ENCODE measurements around the gene ROR2. TPM values are rescaled to one million over a fixed set of nuclear protein-coding genes. Genes with fewer than 3 reads are reported as not detected.
"Not testable (repeated sequence)": the region's sequence is repeated elsewhere in the genome, so short reads cannot be mapped to it uniquely, and the experiment has no call there.

ROR2 gene
- total RNA-seq, 2 donors from 2014 or later: 4.0 to 5.4 TPM

DNA sequence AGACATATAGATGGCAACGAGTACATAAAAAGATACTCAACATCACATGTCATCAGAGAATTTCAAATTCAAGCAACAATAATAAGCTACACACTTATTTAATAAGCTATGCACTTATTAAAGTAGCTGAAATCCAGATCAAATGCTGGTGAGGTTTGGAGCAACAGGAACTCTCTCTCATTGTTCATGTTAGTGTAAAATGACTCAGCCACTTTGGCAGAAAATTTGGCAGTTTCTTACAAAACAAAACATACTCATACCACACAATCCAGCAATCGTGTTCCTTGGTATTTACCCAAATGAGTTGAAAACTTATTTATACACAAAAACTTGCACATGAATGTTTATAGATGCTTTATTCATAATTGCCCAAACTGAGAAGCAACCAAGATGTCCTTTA is 394.9 kb downstream of the ROR2 start:
- no peak for DNase-seq
- intact Hi-C loops (cut with DNase I): no loop called here
- 78 to 79% methylated on average over 2 of the region's 2 CpGs for WGBS, 2 donors
- Histone ChIP-seq H3K4me3 (no peak overlapping the region), H3K27ac (no peak overlapping the region), H3K4me1 (no peaks in the 10 kb centered on the region), H3K27me3 (no peaks in the 10 kb centered on the region), H3K36me3 (replicated peaks in 1 of 2; ENCODE audit: insufficient read depth in 1 of 2, low read depth in 2 of 2) (no peaks in the 10 kb centered on the region), H3K9me3 (no peaks in the 10 kb centered on the region)
- no peak for TF ChIP-seq POLR2A (IDR thresholded peaks at IDR 0.05)
- TF ChIP-seq, protein P1, sequence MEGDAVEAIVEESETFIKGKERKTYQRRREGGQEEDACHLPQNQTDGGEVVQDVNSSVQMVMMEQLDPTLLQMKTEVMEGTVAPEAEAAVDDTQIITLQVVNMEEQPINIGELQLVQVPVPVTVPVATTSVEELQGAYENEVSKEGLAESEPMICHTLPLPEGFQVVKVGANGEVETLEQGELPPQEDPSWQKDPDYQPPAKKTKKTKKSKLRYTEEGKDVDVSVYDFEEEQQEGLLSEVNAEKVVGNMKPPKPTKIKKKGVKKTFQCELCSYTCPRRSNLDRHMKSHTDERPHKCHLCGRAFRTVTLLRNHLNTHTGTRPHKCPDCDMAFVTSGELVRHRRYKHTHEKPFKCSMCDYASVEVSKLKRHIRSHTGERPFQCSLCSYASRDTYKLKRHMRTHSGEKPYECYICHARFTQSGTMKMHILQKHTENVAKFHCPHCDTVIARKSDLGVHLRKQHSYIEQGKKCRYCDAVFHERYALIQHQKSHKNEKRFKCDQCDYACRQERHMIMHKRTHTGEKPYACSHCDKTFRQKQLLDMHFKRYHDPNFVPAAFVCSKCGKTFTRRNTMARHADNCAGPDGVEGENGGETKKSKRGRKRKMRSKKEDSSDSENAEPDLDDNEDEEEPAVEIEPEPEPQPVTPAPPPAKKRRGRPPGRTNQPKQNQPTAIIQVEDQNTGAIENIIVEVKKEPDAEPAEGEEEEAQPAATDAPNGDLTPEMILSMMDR (IDR thresholded peaks at IDR 0.05): no peak
- ATAC-seq: no peak

DNA sequence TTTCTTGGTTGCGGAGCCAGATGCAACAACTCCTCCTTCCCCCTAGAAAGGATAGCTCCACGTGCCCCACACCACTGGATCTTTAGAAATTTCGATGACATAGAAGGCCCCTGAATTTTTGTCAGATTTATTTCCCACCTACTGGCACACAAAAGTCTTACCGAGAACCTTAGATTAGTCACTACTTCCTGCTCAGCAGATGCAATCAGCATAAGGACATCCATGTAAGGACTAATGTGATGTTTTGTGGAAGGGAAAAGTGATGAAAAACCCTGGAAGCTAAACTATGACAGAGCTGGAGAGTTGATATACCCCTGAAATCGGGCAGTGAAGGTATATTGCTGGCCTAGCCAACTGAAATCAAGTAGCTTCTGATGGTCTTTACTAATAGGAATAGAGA is 400.9 kb downstream of the ROR2 start:
- no peaks in the 10 kb centered on the region for H3K9me3 ChIP-seq
- H3K27me3 ChIP-seq: no peaks in the 10 kb centered on the region
- WGBS, 2 donors: 72 to 80% methylated on average over 5 of the region's 5 CpGs
- no peak overlapping the region for H3K4me3 ChIP-seq
- DNase-seq: no peak
- ATAC-seq: no peak
- no peaks in the 10 kb centered on the region for H3K36me3 ChIP-seq (replicated peaks in 1 of 2; ENCODE audit: insufficient read depth in 1 of 2, low read depth in 2 of 2)
- TF ChIP-seq, protein P1 (IDR thresholded peaks at IDR 0.05): no peak
- TF ChIP-seq POLR2A (IDR thresholded peaks at IDR 0.05): no peak
- H3K4me1 ChIP-seq: no peaks in the 10 kb centered on the region
- intact Hi-C loops (cut with DNase I): no loop called here
- no peak overlapping the region for H3K27ac ChIP-seq

DNA sequence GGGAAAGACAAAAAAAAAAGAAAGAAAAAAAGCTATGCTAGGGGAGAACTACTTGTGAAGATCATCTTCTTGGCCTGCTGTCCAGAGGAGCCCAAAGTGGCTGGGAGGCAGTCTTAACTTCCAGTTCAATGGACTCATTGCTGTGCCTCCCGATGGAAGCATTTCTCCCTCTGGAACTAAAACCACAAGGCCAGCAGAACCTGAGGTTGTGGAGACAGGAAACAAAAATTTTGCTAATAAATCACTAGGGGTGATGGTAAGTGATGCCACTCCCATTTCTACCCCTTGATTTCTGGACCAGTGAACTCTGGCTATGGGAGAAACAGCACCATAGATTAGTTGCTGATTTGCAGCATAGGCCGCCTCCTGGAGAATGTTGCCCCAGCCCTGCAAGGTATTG is 402.9 kb downstream of the ROR2 start:
- DNase-seq: no peak
- Histone ChIP-seq H3K27ac (no peak overlapping the region), H3K9me3 (no peaks in the 10 kb centered on the region), H3K4me3 (no peak overlapping the region), H3K36me3 (replicated peaks in 1 of 2; ENCODE audit: insufficient read depth in 1 of 2, low read depth in 2 of 2) (no peaks in the 10 kb centered on the region), H3K4me1 (no peaks in the 10 kb centered on the region), H3K27me3 (no peaks in the 10 kb centered on the region)
- ATAC-seq: no peak
- WGBS, 2 donors: 91 to 96% methylated on average over 2 of the region's 2 CpGs
- intact Hi-C loops (cut with DNase I): no loop called here
- TF ChIP-seq, protein P1 (IDR thresholded peaks at IDR 0.05): no peak
- TF ChIP-seq POLR2A (IDR thresholded peaks at IDR 0.05): no peak

DNA sequence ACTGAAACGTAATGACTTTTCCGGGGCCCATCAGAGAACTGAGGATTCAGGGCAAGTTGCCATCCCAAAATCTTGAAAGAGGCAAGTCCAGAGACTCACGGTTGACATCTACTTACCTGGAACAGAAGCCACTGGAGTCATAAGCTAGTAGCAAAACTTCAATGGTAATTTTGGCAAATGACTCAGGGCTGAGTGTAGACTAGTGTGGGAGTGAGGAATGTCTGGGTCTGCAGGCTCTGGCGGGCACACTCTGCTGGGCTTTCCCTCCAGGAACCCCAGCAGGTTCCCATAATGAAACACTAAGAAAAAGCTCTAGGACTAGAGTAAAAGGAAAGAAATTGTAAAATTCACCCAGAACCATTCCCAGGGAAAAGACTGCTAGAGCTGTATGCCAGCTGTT is 403.5 kb downstream of the ROR2 start:
- intact Hi-C loops (cut with DNase I): no loop called here
- TF ChIP-seq POLR2A (IDR thresholded peaks at IDR 0.05): no peak
- TF ChIP-seq, protein P1 (IDR thresholded peaks at IDR 0.05): no peak
- no peaks in the 10 kb centered on the region for H3K4me1 ChIP-seq
- no peaks in the 10 kb centered on the region for H3K9me3 ChIP-seq
- ATAC-seq: no peak
- no peaks in the 10 kb centered on the region for H3K36me3 ChIP-seq (replicated peaks in 1 of 2; ENCODE audit: insufficient read depth in 1 of 2, low read depth in 2 of 2)
- WGBS, 2 donors: 83 to 87% methylated on average over 4 of the region's 4 CpGs
- no peak overlapping the region for H3K27ac ChIP-seq
- no peak overlapping the region for H3K4me3 ChIP-seq
- no peaks in the 10 kb centered on the region for H3K27me3 ChIP-seq
- DNase-seq: no peak

DNA sequence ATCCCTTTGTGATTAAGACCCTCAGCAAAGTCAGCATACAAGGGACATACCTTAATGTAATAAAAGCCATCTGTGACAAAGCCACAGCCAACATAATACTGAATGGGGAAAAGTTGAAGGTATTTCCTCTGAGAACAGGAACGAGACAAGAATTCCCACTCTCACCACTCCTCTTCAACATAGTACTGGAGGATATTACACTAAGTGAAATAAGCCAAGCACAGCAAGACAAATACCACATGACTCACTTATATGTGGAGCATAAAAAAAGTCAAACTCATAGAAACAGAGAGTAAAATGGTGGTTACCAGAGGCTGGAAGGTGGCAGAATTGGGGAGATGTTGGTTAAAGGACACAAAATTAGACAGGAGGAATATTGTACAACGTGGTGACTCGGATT is 408.3 kb downstream of the ROR2 start:
- H3K4me1 ChIP-seq: no peaks in the 10 kb centered on the region
- TF ChIP-seq, protein P1 (IDR thresholded peaks at IDR 0.05): no peak
- TF ChIP-seq POLR2A (IDR thresholded peaks at IDR 0.05): no peak
- H3K9me3 ChIP-seq: no peaks in the 10 kb centered on the region
- no peaks in the 10 kb centered on the region for H3K36me3 ChIP-seq (replicated peaks in 1 of 2; ENCODE audit: insufficient read depth in 1 of 2, low read depth in 2 of 2)
- DNase-seq: no peak
- no peak for ATAC-seq
- H3K27me3 ChIP-seq: no peaks in the 10 kb centered on the region
- no peak overlapping the region for H3K4me3 ChIP-seq
- H3K27ac ChIP-seq: no peak overlapping the region
- intact Hi-C loops (cut with DNase I): no loop called here
- 55 to 78% methylated on average over 3 of the region's 3 CpGs for WGBS, 2 donors

DNA sequence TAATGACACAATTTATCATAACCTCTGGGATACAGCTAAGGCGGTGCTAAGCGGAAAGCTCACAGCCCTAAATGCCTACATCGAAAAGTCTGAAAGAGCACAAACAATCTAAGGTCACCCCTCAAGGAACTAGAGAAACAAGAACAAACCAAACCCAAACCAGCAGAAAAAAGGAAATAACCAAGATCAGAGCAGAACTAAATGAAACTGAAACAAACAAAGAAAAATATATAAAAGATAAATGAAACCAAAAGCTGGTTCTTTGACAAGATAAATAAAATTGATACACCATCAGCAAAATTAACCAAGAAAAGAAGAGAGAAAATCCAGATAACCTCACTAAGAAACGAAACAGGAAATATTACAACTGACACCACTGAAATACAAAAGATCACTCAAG is 409.5 kb downstream of the ROR2 start:
- H3K4me1 ChIP-seq; H3K9me3 ChIP-seq; H3K27ac ChIP-seq; H3K36me3 ChIP-seq (replicated peaks in 1 of 2; ENCODE audit: insufficient read depth in 1 of 2, low read depth in 2 of 2); ATAC-seq; H3K27me3 ChIP-seq; H3K4me3 ChIP-seq; DNase-seq; intact Hi-C loops (cut with DNase I): not testable (repeated sequence)
- 79 to 88% methylated on average over 4 of the region's 4 CpGs for WGBS, 2 donors
